ENCODE measurements around the gene TSPAN8. TPM values are rescaled to one million over a fixed set of nuclear protein-coding genes. Genes with fewer than 3 reads are reported as not detected.
"Not testable (repeated sequence)": the region's sequence is repeated elsewhere in the genome, so short reads cannot be mapped to it uniquely, and the experiment has no call there.

Gene TSPAN8
- total RNA-seq, 1 donor from 2014 or later: 2.9 TPM

GRCh38 chr12:71159878-71160277 is 2.1 kb upstream of the TSPAN8 start:
- TF ChIP-seq POLR2AphosphoS5 (IDR thresholded peaks at IDR 0.05; ENCODE audit: insufficient read depth in 1 of 2, low read depth in 1 of 2) (no peak), POLR2A (IDR thresholded peaks at IDR 0.05) (no peak)
- TF ChIP-seq, protein P1, sequence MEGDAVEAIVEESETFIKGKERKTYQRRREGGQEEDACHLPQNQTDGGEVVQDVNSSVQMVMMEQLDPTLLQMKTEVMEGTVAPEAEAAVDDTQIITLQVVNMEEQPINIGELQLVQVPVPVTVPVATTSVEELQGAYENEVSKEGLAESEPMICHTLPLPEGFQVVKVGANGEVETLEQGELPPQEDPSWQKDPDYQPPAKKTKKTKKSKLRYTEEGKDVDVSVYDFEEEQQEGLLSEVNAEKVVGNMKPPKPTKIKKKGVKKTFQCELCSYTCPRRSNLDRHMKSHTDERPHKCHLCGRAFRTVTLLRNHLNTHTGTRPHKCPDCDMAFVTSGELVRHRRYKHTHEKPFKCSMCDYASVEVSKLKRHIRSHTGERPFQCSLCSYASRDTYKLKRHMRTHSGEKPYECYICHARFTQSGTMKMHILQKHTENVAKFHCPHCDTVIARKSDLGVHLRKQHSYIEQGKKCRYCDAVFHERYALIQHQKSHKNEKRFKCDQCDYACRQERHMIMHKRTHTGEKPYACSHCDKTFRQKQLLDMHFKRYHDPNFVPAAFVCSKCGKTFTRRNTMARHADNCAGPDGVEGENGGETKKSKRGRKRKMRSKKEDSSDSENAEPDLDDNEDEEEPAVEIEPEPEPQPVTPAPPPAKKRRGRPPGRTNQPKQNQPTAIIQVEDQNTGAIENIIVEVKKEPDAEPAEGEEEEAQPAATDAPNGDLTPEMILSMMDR (IDR thresholded peaks at IDR 0.05): no peak
- no peak overlapping the region for H3K4me3 ChIP-seq

GRCh38 chr12:71159264-71159663 is 1.5 kb upstream of the TSPAN8 start:
- intact Hi-C loops (cut with DNase I): no loop called here
- TF ChIP-seq, protein P1 (IDR thresholded peaks at IDR 0.05): no peak
- TF ChIP-seq POLR2AphosphoS5 (IDR thresholded peaks at IDR 0.05; ENCODE audit: insufficient read depth in 1 of 2, low read depth in 1 of 2) (no peak), POLR2A (IDR thresholded peaks at IDR 0.05) (no peak)

More at GRCh38 chr12:71159878-71160277, 2.1 kb upstream of the TSPAN8 start:
- no peaks in the 10 kb centered on the region for H3K27me3 ChIP-seq
- no peaks in the 10 kb centered on the region for H3K36me3 ChIP-seq
- no peaks in the 10 kb centered on the region for H3K9me3 ChIP-seq
- H3K27ac ChIP-seq: no peak overlapping the region
- intact Hi-C loops (cut with DNase I): no loop called here
- H3K4me1 ChIP-seq: peaks cover 7% of the 10 kb centered on the region
- no peak for DNase-seq (ENCODE audit: extremely low spot score in 2 of 2)

DNA sequence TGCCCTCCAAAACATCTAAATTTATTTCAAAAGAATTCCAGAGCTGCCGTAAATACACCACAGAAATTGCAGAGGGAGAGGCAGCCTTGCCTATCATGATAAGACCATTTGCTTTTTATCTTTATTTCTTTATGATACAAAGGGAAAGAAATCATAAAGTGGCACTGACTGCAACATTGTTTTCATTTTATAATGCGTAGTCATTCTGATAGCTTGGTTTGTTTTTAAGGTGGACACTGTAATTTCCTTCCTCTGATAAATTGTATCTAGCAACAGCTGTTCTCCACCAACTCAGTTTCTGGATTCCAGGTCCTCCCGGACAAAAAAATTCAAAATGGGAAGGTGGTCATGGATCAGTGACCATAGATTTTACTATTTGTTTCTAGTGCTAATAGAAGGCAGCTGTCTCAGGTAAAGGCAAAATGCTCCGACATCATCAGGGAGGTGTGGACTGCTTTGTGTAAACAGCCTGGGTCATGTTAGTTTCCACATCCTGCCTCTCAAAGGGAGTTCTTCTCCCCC is 623 bp upstream of the TSPAN8 start:
- Histone ChIP-seq H3K4me3 (no peak overlapping the region), H3K4me1 (peaks cover 7% of the 10 kb centered on the region), H3K27ac (no peak overlapping the region), H3K9me3 (no peaks in the 10 kb centered on the region), H3K27me3 (no peaks in the 10 kb centered on the region), H3K36me3 (no peaks in the 10 kb centered on the region)
- DNase-seq (ENCODE audit: extremely low spot score in 2 of 2): no peak
- TF ChIP-seq POLR2AphosphoS5 (IDR thresholded peaks at IDR 0.05; ENCODE audit: insufficient read depth in 1 of 2, low read depth in 1 of 2): no peak
- TF ChIP-seq, protein P1 (IDR thresholded peaks at IDR 0.05): no peak
- no peak for TF ChIP-seq POLR2A (IDR thresholded peaks at IDR 0.05)
- intact Hi-C loops (cut with DNase I): no loop called here

More at GRCh38 chr12:71159264-71159663, 1.5 kb upstream of the TSPAN8 start:
- H3K27ac ChIP-seq: no peak overlapping the region
- H3K36me3 ChIP-seq: no peaks in the 10 kb centered on the region
- H3K4me3 ChIP-seq: no peak overlapping the region
- peaks cover 7% of the 10 kb centered on the region for H3K4me1 ChIP-seq
- no peaks in the 10 kb centered on the region for H3K27me3 ChIP-seq
- H3K9me3 ChIP-seq: no peaks in the 10 kb centered on the region
- DNase-seq (ENCODE audit: extremely low spot score in 2 of 2): no peak

DNA sequence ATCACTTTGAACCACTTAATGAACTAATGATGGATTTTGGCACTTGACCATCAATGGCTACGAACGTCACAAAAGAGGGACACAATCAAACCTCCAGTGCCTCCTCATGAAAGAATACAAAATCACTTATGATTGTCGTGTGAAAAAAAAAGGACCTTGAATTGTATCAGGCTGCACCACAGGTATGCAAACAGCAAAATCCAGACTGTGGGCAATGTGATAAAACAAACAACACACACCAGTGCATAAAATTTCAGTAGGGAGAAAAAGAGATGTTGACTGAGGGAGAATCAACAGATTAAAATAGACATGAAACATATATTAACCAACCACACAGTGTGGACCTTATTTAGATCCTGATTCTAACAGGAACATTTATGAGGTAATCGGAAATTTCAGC is 2.6 kb downstream of the TSPAN8 start:
- DNase-seq (ENCODE audit: extremely low spot score in 2 of 2): no peak
- H3K4me3 ChIP-seq: no peak overlapping the region
- H3K27me3 ChIP-seq: no peaks in the 10 kb centered on the region
- no peaks in the 10 kb centered on the region for H3K9me3 ChIP-seq
- H3K27ac ChIP-seq: no peak overlapping the region
- H3K4me1 ChIP-seq: peaks cover 7% of the 10 kb centered on the region
- intact Hi-C loops (cut with DNase I): no loop called here
- TF ChIP-seq POLR2AphosphoS5 (IDR thresholded peaks at IDR 0.05; ENCODE audit: insufficient read depth in 1 of 2, low read depth in 1 of 2) (no peak), POLR2A (IDR thresholded peaks at IDR 0.05) (no peak)
- TF ChIP-seq, protein P1 (IDR thresholded peaks at IDR 0.05): no peak
- no peaks in the 10 kb centered on the region for H3K36me3 ChIP-seq

DNA sequence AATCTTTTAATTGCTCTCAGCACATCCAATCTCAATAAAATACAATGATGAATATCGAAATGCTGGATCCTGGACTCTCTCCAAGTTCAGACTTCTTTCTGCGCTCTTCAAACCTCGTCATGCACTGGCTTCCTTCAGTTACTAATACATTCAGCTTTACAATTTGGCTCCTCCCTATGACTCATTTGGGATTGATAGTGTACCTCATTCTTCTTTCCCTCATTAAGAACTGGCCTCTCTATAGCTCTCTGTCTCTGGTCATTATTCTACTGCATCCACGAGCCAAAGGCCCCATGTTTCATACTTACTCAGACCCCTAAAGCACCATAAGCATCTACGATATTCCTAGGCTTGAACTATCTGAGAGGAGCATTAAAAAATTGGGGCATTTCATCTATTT is 4.9 kb downstream of the TSPAN8 start:
- H3K9me3 ChIP-seq: no peaks in the 10 kb centered on the region
- no peak overlapping the region for H3K4me3 ChIP-seq
- H3K4me1 ChIP-seq: peaks cover under 1% of the 10 kb centered on the region
- H3K36me3 ChIP-seq: no peaks in the 10 kb centered on the region
- intact Hi-C loops (cut with DNase I): no loop called here
- TF ChIP-seq, protein P1 (IDR thresholded peaks at IDR 0.05): no peak
- no peak for TF ChIP-seq POLR2AphosphoS5 (IDR thresholded peaks at IDR 0.05; ENCODE audit: insufficient read depth in 1 of 2, low read depth in 1 of 2)
- no peak for TF ChIP-seq POLR2A (IDR thresholded peaks at IDR 0.05)
- no peak for DNase-seq (ENCODE audit: extremely low spot score in 2 of 2)
- H3K27me3 ChIP-seq: no peaks in the 10 kb centered on the region
- H3K27ac ChIP-seq: no peak overlapping the region

DNA sequence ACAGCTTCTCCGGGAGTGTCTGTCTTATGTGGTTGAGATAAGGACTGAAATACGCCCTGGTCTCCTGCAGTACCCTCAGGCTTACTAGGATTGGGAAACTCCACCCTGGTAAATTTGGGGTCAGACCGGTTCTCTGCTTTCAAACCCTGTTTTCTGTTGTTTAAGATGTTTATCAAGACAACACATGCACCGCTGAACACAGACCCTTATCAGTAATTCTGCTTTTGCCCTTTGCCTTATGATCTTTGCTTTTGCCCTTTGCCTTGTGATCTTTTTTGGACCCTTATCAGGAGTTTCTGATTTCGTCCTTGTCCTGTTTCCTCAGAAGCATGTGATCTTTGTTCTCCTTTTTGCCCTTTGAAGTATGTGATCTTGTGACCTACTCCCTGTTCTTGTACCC is 7.8 kb downstream of the TSPAN8 start:
- H3K4me3 ChIP-seq; H3K27me3 ChIP-seq; H3K36me3 ChIP-seq; H3K27ac ChIP-seq; H3K4me1 ChIP-seq; DNase-seq (ENCODE audit: extremely low spot score in 2 of 2); intact Hi-C loops (cut with DNase I); H3K9me3 ChIP-seq: not testable (repeated sequence)
